Measurements from ENCODE around the gene TRAM2. TPM values are rescaled to one million over a fixed set of nuclear protein-coding genes. Genes with fewer than 3 reads are reported as not detected.

TRAM2 gene
- total and polyA plus RNA-seq, 2 of the 8 experiments (the other 6 are each of a cell fraction or from before 2014, with no cell fraction given) = 9.0 to 21.4 TPM

GRCh38 chr6:52564856-52565255 lies 12.0 kb downstream of the TRAM2 start (continued):
- TF ChIP-seq, protein P1, sequence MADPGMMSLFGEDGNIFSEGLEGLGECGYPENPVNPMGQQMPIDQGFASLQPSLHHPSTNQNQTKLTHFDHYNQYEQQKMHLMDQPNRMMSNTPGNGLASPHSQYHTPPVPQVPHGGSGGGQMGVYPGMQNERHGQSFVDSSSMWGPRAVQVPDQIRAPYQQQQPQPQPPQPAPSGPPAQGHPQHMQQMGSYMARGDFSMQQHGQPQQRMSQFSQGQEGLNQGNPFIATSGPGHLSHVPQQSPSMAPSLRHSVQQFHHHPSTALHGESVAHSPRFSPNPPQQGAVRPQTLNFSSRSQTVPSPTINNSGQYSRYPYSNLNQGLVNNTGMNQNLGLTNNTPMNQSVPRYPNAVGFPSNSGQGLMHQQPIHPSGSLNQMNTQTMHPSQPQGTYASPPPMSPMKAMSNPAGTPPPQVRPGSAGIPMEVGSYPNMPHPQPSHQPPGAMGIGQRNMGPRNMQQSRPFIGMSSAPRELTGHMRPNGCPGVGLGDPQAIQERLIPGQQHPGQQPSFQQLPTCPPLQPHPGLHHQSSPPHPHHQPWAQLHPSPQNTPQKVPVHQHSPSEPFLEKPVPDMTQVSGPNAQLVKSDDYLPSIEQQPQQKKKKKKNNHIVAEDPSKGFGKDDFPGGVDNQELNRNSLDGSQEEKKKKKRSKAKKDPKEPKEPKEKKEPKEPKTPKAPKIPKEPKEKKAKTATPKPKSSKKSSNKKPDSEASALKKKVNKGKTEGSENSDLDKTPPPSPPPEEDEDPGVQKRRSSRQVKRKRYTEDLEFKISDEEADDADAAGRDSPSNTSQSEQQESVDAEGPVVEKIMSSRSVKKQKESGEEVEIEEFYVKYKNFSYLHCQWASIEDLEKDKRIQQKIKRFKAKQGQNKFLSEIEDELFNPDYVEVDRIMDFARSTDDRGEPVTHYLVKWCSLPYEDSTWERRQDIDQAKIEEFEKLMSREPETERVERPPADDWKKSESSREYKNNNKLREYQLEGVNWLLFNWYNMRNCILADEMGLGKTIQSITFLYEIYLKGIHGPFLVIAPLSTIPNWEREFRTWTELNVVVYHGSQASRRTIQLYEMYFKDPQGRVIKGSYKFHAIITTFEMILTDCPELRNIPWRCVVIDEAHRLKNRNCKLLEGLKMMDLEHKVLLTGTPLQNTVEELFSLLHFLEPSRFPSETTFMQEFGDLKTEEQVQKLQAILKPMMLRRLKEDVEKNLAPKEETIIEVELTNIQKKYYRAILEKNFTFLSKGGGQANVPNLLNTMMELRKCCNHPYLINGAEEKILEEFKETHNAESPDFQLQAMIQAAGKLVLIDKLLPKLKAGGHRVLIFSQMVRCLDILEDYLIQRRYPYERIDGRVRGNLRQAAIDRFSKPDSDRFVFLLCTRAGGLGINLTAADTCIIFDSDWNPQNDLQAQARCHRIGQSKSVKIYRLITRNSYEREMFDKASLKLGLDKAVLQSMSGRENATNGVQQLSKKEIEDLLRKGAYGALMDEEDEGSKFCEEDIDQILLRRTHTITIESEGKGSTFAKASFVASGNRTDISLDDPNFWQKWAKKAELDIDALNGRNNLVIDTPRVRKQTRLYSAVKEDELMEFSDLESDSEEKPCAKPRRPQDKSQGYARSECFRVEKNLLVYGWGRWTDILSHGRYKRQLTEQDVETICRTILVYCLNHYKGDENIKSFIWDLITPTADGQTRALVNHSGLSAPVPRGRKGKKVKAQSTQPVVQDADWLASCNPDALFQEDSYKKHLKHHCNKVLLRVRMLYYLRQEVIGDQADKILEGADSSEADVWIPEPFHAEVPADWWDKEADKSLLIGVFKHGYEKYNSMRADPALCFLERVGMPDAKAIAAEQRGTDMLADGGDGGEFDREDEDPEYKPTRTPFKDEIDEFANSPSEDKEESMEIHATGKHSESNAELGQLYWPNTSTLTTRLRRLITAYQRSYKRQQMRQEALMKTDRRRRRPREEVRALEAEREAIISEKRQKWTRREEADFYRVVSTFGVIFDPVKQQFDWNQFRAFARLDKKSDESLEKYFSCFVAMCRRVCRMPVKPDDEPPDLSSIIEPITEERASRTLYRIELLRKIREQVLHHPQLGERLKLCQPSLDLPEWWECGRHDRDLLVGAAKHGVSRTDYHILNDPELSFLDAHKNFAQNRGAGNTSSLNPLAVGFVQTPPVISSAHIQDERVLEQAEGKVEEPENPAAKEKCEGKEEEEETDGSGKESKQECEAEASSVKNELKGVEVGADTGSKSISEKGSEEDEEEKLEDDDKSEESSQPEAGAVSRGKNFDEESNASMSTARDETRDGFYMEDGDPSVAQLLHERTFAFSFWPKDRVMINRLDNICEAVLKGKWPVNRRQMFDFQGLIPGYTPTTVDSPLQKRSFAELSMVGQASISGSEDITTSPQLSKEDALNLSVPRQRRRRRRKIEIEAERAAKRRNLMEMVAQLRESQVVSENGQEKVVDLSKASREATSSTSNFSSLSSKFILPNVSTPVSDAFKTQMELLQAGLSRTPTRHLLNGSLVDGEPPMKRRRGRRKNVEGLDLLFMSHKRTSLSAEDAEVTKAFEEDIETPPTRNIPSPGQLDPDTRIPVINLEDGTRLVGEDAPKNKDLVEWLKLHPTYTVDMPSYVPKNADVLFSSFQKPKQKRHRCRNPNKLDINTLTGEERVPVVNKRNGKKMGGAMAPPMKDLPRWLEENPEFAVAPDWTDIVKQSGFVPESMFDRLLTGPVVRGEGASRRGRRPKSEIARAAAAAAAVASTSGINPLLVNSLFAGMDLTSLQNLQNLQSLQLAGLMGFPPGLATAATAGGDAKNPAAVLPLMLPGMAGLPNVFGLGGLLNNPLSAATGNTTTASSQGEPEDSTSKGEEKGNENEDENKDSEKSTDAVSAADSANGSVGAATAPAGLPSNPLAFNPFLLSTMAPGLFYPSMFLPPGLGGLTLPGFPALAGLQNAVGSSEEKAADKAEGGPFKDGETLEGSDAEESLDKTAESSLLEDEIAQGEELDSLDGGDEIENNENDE (IDR thresholded peaks at IDR 0.05; ENCODE audit: insufficient replicate concordance, low read length) = no peak
- TF ChIP-seq CTCF (IDR thresholded peaks at IDR 0.05; ENCODE audit: control extremely low read depth in 1 of 3, insufficient read depth in 1 of 3, low read depth in 1 of 3, low read length in 3 of 3) (no peak), MAFK (IDR thresholded peaks at IDR 0.05; ENCODE audit: low read depth, low read length) (no peak), CHD2 (IDR thresholded peaks at IDR 0.05; ENCODE audit: low read length) (no peak), HDAC2 (IDR thresholded peaks at IDR 0.05; ENCODE audit: borderline replicate concordance in 1 of 2, low read depth in 2 of 2, low read length in 2 of 2) (no peak), TEAD4 (IDR thresholded peaks at IDR 0.05; ENCODE audit: low read depth, low read length) (no peak), ATF2 (IDR thresholded peaks at IDR 0.05; ENCODE audit: low read length) (no peak)
